ENCODE results near the gene TOM1L1. TPM values are rescaled to one million over a fixed set of nuclear protein-coding genes. Genes with fewer than 3 reads are reported as not detected.

TOM1L1 gene
- total RNA-seq, 3 donors from 2014 or later (not counting 1 experiment from before 2014, with no cell fraction given) = not detected

- Mint-ChIP-seq H3K4me1 (no peaks in the 10 kb centered on the region), H3K27ac (no peak overlapping the region), H3K4me3 (no peak overlapping the region), H3K36me3 (no peaks in the 10 kb centered on the region), H3K9me3 (no peaks in the 10 kb centered on the region), H3K27me3 (ENCODE audit: low read depth in 2 of 2) (no peaks in the 10 kb centered on the region)
- WGBS (ENCODE audit: insufficient coverage) = no CpG with 5 or more reads among the region's 1 CpG
- no peak for TF ChIP-seq CTCF (IDR thresholded peaks at IDR 0.05)
- DNase-seq (no peak), ATAC-seq (no peak)
- no peak overlapping the region for H3K27ac ChIP-seq (ENCODE audit: low read length)
- H3K27me3 ChIP-seq (ENCODE audit: control insufficient read depth, insufficient read depth, low read length) = no peaks in the 10 kb centered on the region
- intact Hi-C loops (cut with micrococcal nuclease) = no loop called here
- no peak overlapping the region for H3K4me3 ChIP-seq (ENCODE audit: low read length)
- no peaks in the 10 kb centered on the region for H3K36me3 ChIP-seq (ENCODE audit: control insufficient read depth, insufficient read depth, low read length)
- H3K4me1 ChIP-seq (ENCODE audit: control insufficient read depth, insufficient read depth, low read length) = no peaks in the 10 kb centered on the region
- no peaks in the 10 kb centered on the region for H3K9me3 ChIP-seq (ENCODE audit: control insufficient read depth, insufficient read depth, low read length)
Observed at GRCh38 chr17:54991567-54991966, 90.9 kb downstream of the TOM1L1 start.

GRCh38 chr17:54992797-54993639 is 92.4 kb downstream of the TOM1L1 start:
- no peaks in the 10 kb centered on the region for H3K9me3 Mint-ChIP-seq
- Histone ChIP-seq H3K4me1 (ENCODE audit: control insufficient read depth, insufficient read depth, low read length) (no peaks in the 10 kb centered on the region), H3K27me3 (ENCODE audit: control insufficient read depth, insufficient read depth, low read length) (no peaks in the 10 kb centered on the region), H3K9me3 (ENCODE audit: control insufficient read depth, insufficient read depth, low read length) (no peaks in the 10 kb centered on the region), H3K4me3 (ENCODE audit: low read length) (no peak overlapping the region), H3K36me3 (ENCODE audit: control insufficient read depth, insufficient read depth, low read length) (no peaks in the 10 kb centered on the region), H3K27ac (ENCODE audit: low read length) (no peak overlapping the region)
- intact Hi-C loops (cut with micrococcal nuclease) = loop anchor here (1.0 to 2.0 kb wide), 4 partner anchors 303 to 521 kb away; no protein-coding TSS in a partner anchor
- ATAC-seq (peak; percentile 66 to 73 (median 67)), DNase-seq (peak in 1 of 2 donors; percentile 77)
- TF ChIP-seq CTCF (IDR thresholded peaks at IDR 0.05) = peak; percentile 84
- WGBS (ENCODE audit: insufficient coverage) = 93% methylated on average over 7 of the region's 8 CpGs
- no peak overlapping the region for H3K4me3 Mint-ChIP-seq
- H3K4me1 Mint-ChIP-seq = no peaks in the 10 kb centered on the region
- no peaks in the 10 kb centered on the region for H3K36me3 Mint-ChIP-seq
- no peak overlapping the region for H3K27ac Mint-ChIP-seq
- H3K27me3 Mint-ChIP-seq (ENCODE audit: low read depth in 2 of 2) = no peaks in the 10 kb centered on the region

- Histone ChIP-seq H3K27ac (ENCODE audit: low read length) (no peak overlapping the region), H3K9me3 (ENCODE audit: control insufficient read depth, insufficient read depth, low read length) (no peaks in the 10 kb centered on the region), H3K4me3 (ENCODE audit: low read length) (no peak overlapping the region), H3K36me3 (ENCODE audit: control insufficient read depth, insufficient read depth, low read length) (peaks cover 4% of the 10 kb centered on the region), H3K27me3 (ENCODE audit: control insufficient read depth, insufficient read depth, low read length) (no peaks in the 10 kb centered on the region), H3K4me1 (ENCODE audit: control insufficient read depth, insufficient read depth, low read length) (no peaks in the 10 kb centered on the region)
- H3K27ac Mint-ChIP-seq = no peak overlapping the region
- WGBS (ENCODE audit: insufficient coverage) = no CpG with 5 or more reads among the region's 1 CpG
- no peak overlapping the region for H3K4me3 Mint-ChIP-seq
- no peaks in the 10 kb centered on the region for H3K4me1 Mint-ChIP-seq
- no peaks in the 10 kb centered on the region for H3K27me3 Mint-ChIP-seq (ENCODE audit: low read depth in 2 of 2)
- DNase-seq (no peak), ATAC-seq (no peak)
- H3K9me3 Mint-ChIP-seq = no peaks in the 10 kb centered on the region
- TF ChIP-seq CTCF (IDR thresholded peaks at IDR 0.05) = no peak
- intact Hi-C loops (cut with micrococcal nuclease) = no loop called here
- H3K36me3 Mint-ChIP-seq = no peaks in the 10 kb centered on the region
Observed at GRCh38 chr17:54996441-54996840, 95.8 kb downstream of the TOM1L1 start.
